Measurements from ENCODE around the gene VMAC. TPM values are rescaled to one million over a fixed set of nuclear protein-coding genes. Genes with fewer than 3 reads are reported as not detected.

Gene VMAC
- total RNA-seq, 1 donor from 2014 or later: 13.3 TPM

GRCh38 chr19:5937550-5937949, 32.9 kb downstream of the VMAC start:
- CTCF ChIA-PET: interaction anchor here (1.1 to 1.5 kb wide), 2 partner anchors 30 to 134 kb away, joined by 3 to 4 read pairs; no protein-coding TSS in a partner anchor
- intact Hi-C loops (cut with micrococcal nuclease): no loop called here
- Mint-ChIP-seq H3K9me3 (no peaks in the 10 kb centered on the region), H3K4me1 (no peaks in the 10 kb centered on the region), H3K27me3 (no peaks in the 10 kb centered on the region), H3K36me3 (ENCODE audit: low read depth) (peaks cover 77% of the 10 kb centered on the region), H3K4me3 (no peak overlapping the region), H3K27ac (no peak overlapping the region)
- POLR2A ChIA-PET: no interaction called here
- no peak for TF ChIP-seq CTCF (IDR thresholded peaks at IDR 0.05)
- ATAC-seq (ENCODE audit: low read depth): no peak
- no peak for DNase-seq

- Mint-ChIP-seq H3K9me3 (no peaks in the 10 kb centered on the region), H3K36me3 (ENCODE audit: low read depth) (peaks cover 72% of the 10 kb centered on the region), H3K4me3 (no peak overlapping the region), H3K27me3 (no peaks in the 10 kb centered on the region), H3K4me1 (no peaks in the 10 kb centered on the region), H3K27ac (no peak overlapping the region)
- no peak for TF ChIP-seq CTCF (IDR thresholded peaks at IDR 0.05)
- ChIA-PET CTCF (no interaction called here), POLR2A (no interaction called here)
- no peak for DNase-seq
- intact Hi-C loops (cut with micrococcal nuclease): no loop called here
- no peak for ATAC-seq (ENCODE audit: low read depth)
These were observed 35.9 kb downstream of the VMAC start for GRCh38 chr19:5940260-5941208.

GRCh38 chr19:5941673-5942072, 37.0 kb downstream of the VMAC start:
- DNase-seq (no peak), ATAC-seq (ENCODE audit: low read depth) (no peak)
- intact Hi-C loops (cut with micrococcal nuclease): no loop called here
- TF ChIP-seq CTCF (IDR thresholded peaks at IDR 0.05): no peak
- POLR2A ChIA-PET: no interaction called here
- Mint-ChIP-seq H3K27me3 (no peaks in the 10 kb centered on the region), H3K4me1 (peaks cover 1% of the 10 kb centered on the region), H3K4me3 (no peak overlapping the region), H3K9me3 (no peaks in the 10 kb centered on the region), H3K27ac (no peak overlapping the region), H3K36me3 (ENCODE audit: low read depth) (peaks cover 67% of the 10 kb centered on the region)
- CTCF ChIA-PET: interaction anchor here (1.2 kb wide), 1 partner anchor 26 kb away, joined by 3 read pairs; no protein-coding TSS in a partner anchor

GRCh38 chr19:5943045-5943444, 38.4 kb downstream of the VMAC start:
- ChIA-PET POLR2A (no interaction called here), CTCF (no interaction called here)
- ATAC-seq (ENCODE audit: low read depth) (no peak), DNase-seq (no peak)
- intact Hi-C loops (cut with micrococcal nuclease): no loop called here
- H3K9me3 Mint-ChIP-seq: no peaks in the 10 kb centered on the region
- H3K36me3 Mint-ChIP-seq (ENCODE audit: low read depth): peaks cover 61% of the 10 kb centered on the region
- no peak overlapping the region for H3K4me3 Mint-ChIP-seq
- H3K4me1 Mint-ChIP-seq: peaks cover 8% of the 10 kb centered on the region
- H3K27me3 Mint-ChIP-seq: no peaks in the 10 kb centered on the region
- H3K27ac Mint-ChIP-seq: no peak overlapping the region
- no peak for TF ChIP-seq CTCF (IDR thresholded peaks at IDR 0.05)

- Mint-ChIP-seq H3K4me3 (no peak overlapping the region), H3K9me3 (no peaks in the 10 kb centered on the region), H3K36me3 (ENCODE audit: low read depth) (peaks cover 61% of the 10 kb centered on the region), H3K27me3 (no peaks in the 10 kb centered on the region), H3K4me1 (peaks cover 12% of the 10 kb centered on the region), H3K27ac (no peak overlapping the region)
- intact Hi-C loops (cut with micrococcal nuclease): no loop called here
- TF ChIP-seq CTCF (IDR thresholded peaks at IDR 0.05): no peak
- DNase-seq: no peak
- ChIA-PET POLR2A (no interaction called here), CTCF (no interaction called here)
- ATAC-seq (ENCODE audit: low read depth): no peak
These were observed 39.0 kb downstream of the VMAC start for GRCh38 chr19:5943623-5944022.

Data from activated B cell treated with CpG ODN at 0.5 μM for 24 hours (primary cell).